Midbrain (tissue), 1 donor: Measurements from ENCODE around the gene RNF215.
"Not testable (repeated sequence)": the region's sequence is repeated elsewhere in the genome, so short reads cannot be mapped to it uniquely, and the experiment has no call there.

Experiments
- DNase-seq: peaks from one replicate; lab custom pipeline; 2025; lab: John Stamatoyannopoulos, UW

Gene RNF215

DNA sequence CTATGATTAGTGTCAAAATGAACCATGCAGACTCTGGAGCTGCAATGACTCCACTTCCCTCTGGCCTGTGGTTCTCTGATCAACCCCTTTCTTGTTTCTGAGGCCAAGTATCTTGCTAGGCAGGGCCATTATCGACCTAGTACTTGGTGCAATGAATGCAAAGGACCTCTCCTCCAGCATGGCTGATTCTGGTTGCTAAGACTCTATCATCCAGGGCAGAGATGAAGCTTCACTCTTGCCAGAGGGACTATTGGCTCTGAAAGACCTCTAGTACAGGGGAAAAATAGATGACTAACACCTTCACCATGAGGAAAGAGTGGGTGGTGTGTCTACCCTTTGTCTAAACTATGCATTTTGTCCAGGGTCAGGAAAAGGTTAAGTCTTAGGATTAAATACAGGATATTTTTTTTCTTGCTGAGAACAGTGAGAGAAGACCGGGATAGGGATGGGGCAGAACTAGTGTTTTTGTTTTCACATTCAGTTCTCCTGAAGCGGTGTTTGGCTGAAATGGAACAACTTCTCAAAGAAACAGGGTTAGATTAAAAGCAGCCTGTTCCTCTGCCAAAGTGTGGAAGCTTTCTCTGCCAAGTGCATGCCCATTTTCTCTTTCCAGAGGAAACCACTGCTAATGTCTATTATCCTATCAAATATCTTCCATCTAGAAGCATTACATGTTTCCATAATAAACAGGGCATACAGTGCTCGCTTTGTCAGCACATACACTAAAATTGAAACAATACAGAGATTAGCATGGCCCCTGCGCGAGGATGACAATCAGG, 33.3 kb upstream of the RNF215 start:
- peak; percentile 29 for DNase-seq

DNA sequence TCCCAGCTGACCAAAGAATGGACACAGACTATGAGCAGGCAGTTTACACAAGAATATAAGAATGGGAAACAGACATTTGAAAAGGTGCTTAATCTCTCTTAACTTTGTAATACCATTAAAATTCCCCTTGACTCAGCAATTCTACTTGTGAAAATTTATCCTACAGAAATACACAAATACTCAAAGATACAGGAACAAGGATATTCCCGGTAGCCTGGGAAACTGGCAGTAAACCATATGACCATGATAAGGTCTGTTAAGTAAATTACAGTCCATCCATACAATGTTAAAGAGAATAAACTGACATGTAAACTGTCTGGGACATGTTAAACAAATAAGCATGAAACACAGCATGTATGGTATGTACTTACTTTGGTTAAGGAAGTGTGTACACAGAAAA, 29.6 kb upstream of the RNF215 start:
- DNase-seq = no peak

DNA sequence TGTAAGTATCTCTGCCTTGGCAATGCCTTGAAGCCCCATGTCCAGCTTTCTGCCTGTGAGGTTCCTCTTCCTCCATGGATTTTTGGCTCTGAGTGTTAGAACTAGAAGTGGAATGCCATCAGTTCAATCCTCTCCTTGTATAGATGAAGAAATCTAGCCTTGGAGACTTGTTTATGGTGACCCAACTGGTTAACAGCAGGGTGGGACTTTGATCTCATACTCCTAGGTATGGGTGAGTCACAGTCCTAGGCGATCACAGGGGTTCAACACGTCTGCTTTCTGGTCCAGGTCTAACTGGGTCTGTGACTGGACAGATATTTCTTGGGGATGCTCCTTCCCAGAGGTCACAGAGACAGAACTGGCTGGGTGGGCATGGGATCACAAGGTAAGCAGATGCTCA, 29.2 kb upstream of the RNF215 start:
- no peak for DNase-seq

DNA sequence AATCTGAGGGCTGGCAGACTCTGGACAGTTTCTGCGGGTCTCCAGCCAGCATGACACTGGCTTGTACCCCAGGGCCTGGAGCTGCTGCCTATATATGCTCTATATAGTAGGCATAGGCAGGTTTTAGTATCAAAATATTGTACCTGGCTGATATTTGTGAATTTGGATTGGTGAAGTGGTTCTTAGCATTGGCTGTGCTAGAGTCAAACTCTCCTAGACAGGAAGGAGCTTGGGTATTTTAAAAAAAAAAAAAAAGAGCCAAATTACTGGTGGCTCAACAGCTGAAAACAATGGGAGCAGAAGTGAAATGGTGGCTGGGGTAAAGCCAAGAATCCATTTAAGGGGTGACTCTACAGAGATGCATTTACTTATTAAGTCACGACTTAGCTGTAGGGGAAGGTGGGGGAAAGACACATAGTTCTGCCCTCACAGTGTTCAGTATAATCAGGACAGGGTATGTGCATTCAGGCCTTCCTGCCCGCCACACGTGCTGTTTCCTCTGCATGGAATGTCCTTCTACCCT, 27.4 kb upstream of the RNF215 start:
- DNase-seq = no peak

GRCh38 chr22:30413745-30414524, 26.7 kb upstream of the RNF215 start:
- no peak for DNase-seq

GRCh38 chr22:30413001-30413400, 25.8 kb upstream of the RNF215 start:
- DNase-seq = no peak

GRCh38 chr22:30411780-30412179, 24.6 kb upstream of the RNF215 start:
- no peak for DNase-seq

DNA sequence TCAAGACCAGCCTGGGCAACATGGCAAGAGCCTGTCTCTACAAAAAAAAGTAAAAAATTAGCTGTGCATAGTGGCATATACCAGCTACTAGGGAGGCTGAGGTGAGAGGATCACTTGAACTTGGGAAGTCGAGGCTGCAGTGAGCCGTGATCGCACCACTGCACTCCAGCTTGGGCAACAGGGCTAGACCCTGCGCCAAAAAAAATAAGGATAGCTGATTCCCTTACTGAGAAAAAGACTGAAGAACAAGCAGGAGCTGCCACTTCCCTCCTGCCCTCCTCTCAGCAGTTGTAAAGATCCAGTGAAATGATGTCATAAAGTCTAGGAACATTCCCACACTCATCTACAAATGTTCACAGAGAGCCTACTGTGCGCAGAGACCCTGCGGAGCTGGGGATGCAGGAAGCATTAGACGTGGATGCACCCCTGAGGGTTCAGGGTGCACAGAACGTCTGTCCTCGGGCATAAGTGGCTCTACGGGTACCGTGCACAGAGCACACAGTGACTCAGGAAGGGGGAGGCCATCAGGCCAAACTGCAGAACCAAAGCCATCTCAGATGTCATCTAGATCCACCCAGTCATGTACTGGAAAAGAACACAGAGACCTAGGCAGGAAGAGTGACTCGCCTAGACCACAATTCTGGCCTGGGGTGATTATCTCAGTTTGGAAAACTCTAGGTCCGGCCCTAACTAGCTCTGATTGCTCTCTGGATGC, 21.3 kb upstream of the RNF215 start:
- no peak for DNase-seq

DNA sequence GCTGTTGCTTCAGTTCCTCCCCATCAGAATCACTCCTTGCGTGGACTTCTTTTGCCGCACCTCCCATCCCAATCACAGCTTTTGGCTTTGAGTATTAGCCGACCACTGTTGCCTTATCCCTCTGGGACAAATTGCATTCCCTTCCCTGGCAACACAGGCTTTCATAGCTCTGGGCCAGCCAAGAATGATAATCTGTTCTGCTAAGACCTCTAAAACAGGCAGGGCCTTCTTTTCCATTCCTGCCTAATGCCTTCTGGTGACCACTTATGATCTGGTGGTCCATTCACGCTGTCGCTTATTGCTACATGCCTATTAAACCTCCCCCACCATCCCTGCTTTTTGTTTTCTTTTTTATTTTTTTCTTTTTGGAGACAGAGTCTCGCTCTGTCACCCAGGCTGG, 19.2 kb upstream of the RNF215 start:
- no peak for DNase-seq

DNA sequence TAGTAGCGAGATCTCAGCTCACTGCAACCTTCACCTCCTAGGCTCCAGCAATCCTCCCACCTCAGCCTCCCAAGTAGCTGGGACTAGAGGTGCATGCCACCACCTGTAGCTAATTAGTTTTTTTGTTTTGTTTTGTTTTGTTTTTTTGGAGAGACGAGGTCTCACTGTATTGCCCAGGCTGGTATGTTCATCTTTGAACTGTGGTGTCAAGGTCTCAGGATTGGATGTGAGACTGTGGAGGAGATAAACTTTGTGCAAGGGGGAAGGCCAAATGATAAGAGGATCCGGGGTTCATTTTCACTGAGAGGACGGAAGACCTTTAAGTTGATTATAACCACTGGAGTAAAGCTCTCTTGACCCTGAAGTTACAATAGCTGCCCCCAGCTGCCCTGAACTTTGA, 18.5 kb upstream of the RNF215 start:
- DNase-seq = no peak

- no peak for DNase-seq
Observed at GRCh38 chr22:30404307-30404706, 17.1 kb upstream of the RNF215 start.

GRCh38 chr22:30402766-30403104, 15.5 kb upstream of the RNF215 start:
- DNase-seq = not testable (repeated sequence)

GRCh38 chr22:30402028-30402765, 15.0 kb upstream of the RNF215 start:
- DNase-seq = no peak

- DNase-seq = not testable (repeated sequence)
Observed at GRCh38 chr22:30401024-30401423, 13.8 kb upstream of the RNF215 start.

GRCh38 chr22:30400159-30400558, 12.9 kb upstream of the RNF215 start:
- no peak for DNase-seq

GRCh38 chr22:30399718-30400117, 12.5 kb upstream of the RNF215 start:
- no peak for DNase-seq

DNA sequence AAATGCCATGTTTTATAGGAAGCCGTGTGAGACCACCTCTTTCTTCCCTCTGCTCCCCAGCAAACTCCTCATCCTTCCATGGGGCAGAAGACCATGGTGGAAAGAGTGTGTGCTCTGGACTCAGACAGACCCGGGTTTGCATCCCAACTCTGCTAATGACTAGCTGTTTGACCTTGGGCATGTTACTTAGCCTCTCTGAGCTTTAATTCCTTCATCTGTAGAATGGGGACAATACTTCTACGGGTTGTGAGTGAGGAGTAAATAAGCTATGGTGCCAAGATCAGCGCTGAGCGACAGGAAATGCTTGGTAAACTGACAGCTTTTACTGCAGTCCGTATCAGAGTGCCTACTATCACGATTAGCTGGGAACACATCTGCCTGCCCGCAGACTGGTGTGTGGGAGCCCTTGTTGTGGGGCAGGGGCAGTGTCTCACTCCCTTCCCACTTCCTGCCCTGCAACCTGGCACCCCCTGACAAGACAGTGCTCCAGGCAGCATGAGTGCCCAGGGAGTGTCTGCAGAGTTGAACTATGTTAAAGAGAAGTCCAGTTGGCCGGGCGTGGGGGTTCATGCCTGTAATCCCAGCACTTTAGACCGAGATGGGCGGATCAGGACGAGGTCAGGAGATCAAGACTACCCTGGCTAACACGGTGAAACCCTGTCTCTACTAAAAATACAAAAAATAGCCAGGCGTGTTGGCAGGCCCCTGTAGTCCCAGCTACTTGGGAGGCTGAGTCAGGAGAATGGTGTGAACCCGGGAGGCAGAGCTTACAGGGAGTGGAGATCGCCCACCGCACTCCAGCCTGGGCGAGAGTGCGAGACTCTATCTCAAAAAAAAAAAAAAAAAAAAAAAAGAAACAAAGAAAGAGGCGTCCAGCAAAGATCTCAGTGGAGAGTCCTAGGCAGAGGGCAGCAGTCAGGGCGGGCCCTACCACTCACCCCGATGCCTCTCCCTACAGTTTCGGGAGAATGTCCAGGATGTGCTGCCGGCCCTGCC, 11.8 kb upstream of the RNF215 start:
- DNase-seq = no peak

GRCh38 chr22:30397656-30398635, 10.7 kb upstream of the RNF215 start:
- DNase-seq = no peak

- DNase-seq = peak; percentile 79
Observed at GRCh38 chr22:30396871-30397655, 9.9 kb upstream of the RNF215 start, which contains the start of gene SEC14L2. Gene SEC14L2, plus strand, starts transcription at chr22:30397018. Its CDS starts 99 bp downstream, at chr22:30397117.
